ENCODE results near the gene RBM25. TPM values are rescaled to one million over a fixed set of nuclear protein-coding genes. Genes with fewer than 3 reads are reported as not detected.

RBM25 gene
- total RNA-seq, 2 experiments from 2014 or later, result 89.5 to 95.1 TPM

- ATAC-seq, result no peak
- Mint-ChIP-seq H3K4me1 (ENCODE audit: low read depth) (peaks cover 3% of the 10 kb centered on the region), H3K9me3 (ENCODE audit: insufficient read depth) (no peaks in the 10 kb centered on the region), H3K27me3 (ENCODE audit: low read depth) (no peaks in the 10 kb centered on the region), H3K4me3 (no peak overlapping the region), H3K36me3 (ENCODE audit: low read depth) (peaks cover 44% of the 10 kb centered on the region), H3K27ac (no peak overlapping the region)
- ChIA-PET CTCF (interaction anchor here (0.6 to 2.3 kb wide), 13 partner anchors 11 to 398 kb away, joined by 3 to 41 read pairs (median 4); no protein-coding TSS in a partner anchor), POLR2A (no interaction called here)
- no peak for DNase-seq
Measured at GRCh38 chr14:73172500-73172899, 114.2 kb downstream of the RBM25 start.

GRCh38 chr14:73173092-73173735, 114.9 kb downstream of the RBM25 start:
- Mint-ChIP-seq H3K9me3 (ENCODE audit: insufficient read depth) (no peaks in the 10 kb centered on the region), H3K36me3 (ENCODE audit: low read depth) (peaks cover 44% of the 10 kb centered on the region), H3K27ac (no peak overlapping the region), H3K4me1 (ENCODE audit: low read depth) (peaks cover 3% of the 10 kb centered on the region), H3K27me3 (ENCODE audit: low read depth) (no peaks in the 10 kb centered on the region), H3K4me3 (no peak overlapping the region)
- ChIA-PET POLR2A (interaction anchor here (0.6 kb wide), 1 partner anchor 825 kb away, joined by 3 read pairs; no protein-coding TSS in a partner anchor), CTCF (interaction anchor here (0.6 to 2.3 kb wide), 19 partner anchors 11 to 397 kb away, joined by 3 to 41 read pairs (median 3); partner anchors contain the start of genes NUMB and RBM25)
- ATAC-seq (peak; percentile 30), DNase-seq (peak; percentile 30)

Other genes with a start within 250 kb of the RBM25 start
- gene DPF3, start 164.4 kb upstream of the RBM25 start, total RNA-seq, result 10 to 100 TPM; 10.3 to 10.7 TPM
- 10 to 100 TPM; 17.5 to 18.1 TPM for gene DCAF4, start 132.1 kb upstream of the RBM25 start, total RNA-seq
- gene ZFYVE1, start 31.4 kb upstream of the RBM25 start, total RNA-seq, result 10 to 100 TPM; 10.5 to 12.7 TPM
- 10 to 100 TPM; 33.0 to 33.7 TPM for gene PSEN1, start 78.0 kb downstream of the RBM25 start, total RNA-seq
- gene PAPLN, start 179.0 kb downstream of the RBM25 start, total RNA-seq, result under 1 TPM; 0.29 to 0.45 TPM

Measured in activated CD8-positive, alpha-beta T cell treated with anti-CD3 and anti-CD28 coated beads, Interleukin-2, amount 10 ng/mL, durations not matched to agents 7 days and 5 days (primary cell).